ENCODE measurements around the gene OMP. TPM values are rescaled to one million over a fixed set of nuclear protein-coding genes. Genes with fewer than 3 reads are reported as not detected.

Gene OMP
- total and polyA plus RNA-seq, 2 donors: not detected

Other genes with a start within 250 kb of the OMP start
- gene ACER3, start 241.9 kb upstream of the OMP start, total RNA-seq: 19.0 TPM
- 4.5 TPM for gene ACER3, start 241.9 kb upstream of the OMP start, polyA plus RNA-seq
- not detected for gene B3GNT6, start 68.4 kb upstream of the OMP start, total RNA-seq
- not detected for gene B3GNT6, start 68.4 kb upstream of the OMP start, polyA plus RNA-seq
- gene CAPN5, start 35.9 kb upstream of the OMP start, total RNA-seq: 17.8 TPM
- 14.8 TPM for gene CAPN5, start 35.9 kb upstream of the OMP start, polyA plus RNA-seq
- 4.7 TPM for gene MYO7A, start 25.4 kb downstream of the OMP start, total RNA-seq
- 4.2 TPM for gene MYO7A, start 25.4 kb downstream of the OMP start, polyA plus RNA-seq
- gene GDPD4, start 198.8 kb downstream of the OMP start, total RNA-seq: not detected
- gene GDPD4, start 198.8 kb downstream of the OMP start, polyA plus RNA-seq: not detected